Measurements from ENCODE around the gene SFRP5. TPM values are rescaled to one million over a fixed set of nuclear protein-coding genes. Genes with fewer than 3 reads are reported as not detected.
A peak's percentile ranks its signal among the peaks of the same experiment; 100 is the strongest.

Gene SFRP5, protein sequence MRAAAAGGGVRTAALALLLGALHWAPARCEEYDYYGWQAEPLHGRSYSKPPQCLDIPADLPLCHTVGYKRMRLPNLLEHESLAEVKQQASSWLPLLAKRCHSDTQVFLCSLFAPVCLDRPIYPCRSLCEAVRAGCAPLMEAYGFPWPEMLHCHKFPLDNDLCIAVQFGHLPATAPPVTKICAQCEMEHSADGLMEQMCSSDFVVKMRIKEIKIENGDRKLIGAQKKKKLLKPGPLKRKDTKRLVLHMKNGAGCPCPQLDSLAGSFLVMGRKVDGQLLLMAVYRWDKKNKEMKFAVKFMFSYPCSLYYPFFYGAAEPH
- 10 to 100 TPM in 1 of 6 donors, 1 to 10 TPM in 4, under 1 TPM in 1; 0.69 to 14.9 (median 3.6) TPM for total RNA-seq

DNA sequence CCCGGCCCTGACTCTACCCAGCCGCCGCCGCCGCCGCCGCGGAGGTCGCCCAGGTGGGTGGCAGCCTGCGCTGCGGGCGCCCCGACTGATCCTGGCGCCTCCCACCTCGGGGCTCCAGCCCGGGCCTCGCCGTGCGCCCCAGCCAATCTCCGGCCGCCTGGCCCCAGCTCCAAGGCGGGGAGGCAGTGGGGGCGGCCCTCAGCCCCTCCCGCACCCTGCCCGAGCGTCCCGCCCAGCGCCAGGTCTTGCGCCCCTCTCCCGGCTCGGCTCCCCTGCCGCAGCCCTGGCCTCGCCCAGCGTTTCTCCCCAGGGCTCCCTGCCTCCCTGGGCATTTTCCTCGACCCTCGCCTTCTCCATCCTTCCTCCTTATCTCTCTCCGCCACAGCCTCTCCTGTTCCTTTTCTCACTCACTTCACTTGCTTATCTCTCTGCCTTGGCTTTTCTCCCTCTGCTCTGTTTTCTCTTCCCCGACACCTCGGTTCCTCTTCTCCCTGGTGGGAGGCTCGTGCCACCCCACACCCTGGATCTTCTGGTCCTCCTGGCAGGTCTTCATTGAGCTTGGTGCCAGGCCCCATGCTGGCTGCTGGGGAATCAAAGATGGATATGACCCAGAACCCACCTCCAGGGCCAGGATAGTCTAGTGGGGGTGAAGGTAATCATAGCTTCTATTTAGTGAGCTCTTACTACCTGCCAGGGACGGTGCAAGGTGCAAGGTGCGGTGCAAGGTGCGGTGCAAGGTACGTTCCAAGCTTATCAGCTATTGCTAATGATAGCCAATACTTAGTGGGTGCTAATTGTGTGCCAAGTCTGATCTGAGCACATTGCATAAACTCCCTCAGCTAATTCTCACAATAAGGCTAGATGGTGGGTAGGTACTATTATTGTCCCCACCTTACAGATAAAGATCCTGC is at the start of gene SFRP5:
Gene SFRP5 (minus strand): TSS at position 87 of the 911 bp plus-strand sequence. CDS start 166 bp downstream, outside the sequence.
- DNase-seq (peak in 1 of 2 donors; percentile 81), ATAC-seq (ENCODE audit: low FRiP score in 2 of 2) (no peak)
- 19 to 21% methylated on average over 18 to 29 of the region's 44 CpGs for WGBS, 2 donors
- no peaks in the 10 kb centered on the region for H3K36me3 ChIP-seq
- H3K4me1 ChIP-seq, result peaks cover 7 to 18% (median 11%) of the 10 kb centered on the region in 4 donors
- H3K27ac ChIP-seq, result no peak within 1 kb of the TSS
- peak within 1 kb of the TSS in 3 of 4 donors; percentile 25 to 44 (median 39) for H3K4me3 ChIP-seq
- peaks cover 0 to 14% (median 5%) of the 10 kb centered on the region in 4 donors for H3K27me3 ChIP-seq
- TF ChIP-seq POLR2AphosphoS5 (IDR thresholded peaks at IDR 0.05), result no peak
- TF ChIP-seq, protein P1, sequence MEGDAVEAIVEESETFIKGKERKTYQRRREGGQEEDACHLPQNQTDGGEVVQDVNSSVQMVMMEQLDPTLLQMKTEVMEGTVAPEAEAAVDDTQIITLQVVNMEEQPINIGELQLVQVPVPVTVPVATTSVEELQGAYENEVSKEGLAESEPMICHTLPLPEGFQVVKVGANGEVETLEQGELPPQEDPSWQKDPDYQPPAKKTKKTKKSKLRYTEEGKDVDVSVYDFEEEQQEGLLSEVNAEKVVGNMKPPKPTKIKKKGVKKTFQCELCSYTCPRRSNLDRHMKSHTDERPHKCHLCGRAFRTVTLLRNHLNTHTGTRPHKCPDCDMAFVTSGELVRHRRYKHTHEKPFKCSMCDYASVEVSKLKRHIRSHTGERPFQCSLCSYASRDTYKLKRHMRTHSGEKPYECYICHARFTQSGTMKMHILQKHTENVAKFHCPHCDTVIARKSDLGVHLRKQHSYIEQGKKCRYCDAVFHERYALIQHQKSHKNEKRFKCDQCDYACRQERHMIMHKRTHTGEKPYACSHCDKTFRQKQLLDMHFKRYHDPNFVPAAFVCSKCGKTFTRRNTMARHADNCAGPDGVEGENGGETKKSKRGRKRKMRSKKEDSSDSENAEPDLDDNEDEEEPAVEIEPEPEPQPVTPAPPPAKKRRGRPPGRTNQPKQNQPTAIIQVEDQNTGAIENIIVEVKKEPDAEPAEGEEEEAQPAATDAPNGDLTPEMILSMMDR (IDR thresholded peaks at IDR 0.05), result no peak
- TF ChIP-seq POLR2A (IDR thresholded peaks at IDR 0.05), result no peak
- TF ChIP-seq EP300 (IDR thresholded peaks at IDR 0.05), result no peak
- no peaks in the 10 kb centered on the region for H3K9me3 ChIP-seq

DNA sequence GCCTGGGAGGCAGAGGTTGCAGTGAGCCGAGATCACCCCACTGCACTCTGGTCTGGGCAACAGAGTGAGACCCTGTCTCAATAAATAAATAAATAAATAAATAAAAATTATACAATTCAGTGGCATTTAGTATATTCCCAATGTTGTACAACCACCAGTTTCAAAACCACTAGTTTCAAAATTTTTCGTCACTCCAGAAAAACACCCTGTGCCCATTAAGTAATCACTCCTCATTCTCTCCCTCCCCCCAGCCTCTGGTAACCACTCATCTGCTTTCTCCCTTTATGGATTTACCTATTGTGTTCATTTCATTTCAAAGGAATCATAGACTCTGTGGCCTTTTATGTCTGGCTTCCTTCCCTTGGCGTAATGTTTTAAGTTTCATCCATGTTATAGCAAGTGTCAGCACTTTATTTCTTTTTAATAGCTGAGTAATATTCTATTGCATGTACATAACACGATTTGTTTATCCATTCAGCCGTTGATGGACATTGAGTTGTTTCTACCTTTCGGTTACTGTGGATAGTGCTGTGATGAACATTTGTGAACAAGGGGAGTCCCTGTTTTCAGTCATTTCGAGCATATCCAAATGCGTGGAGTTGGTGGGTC is 48.4 kb upstream of the SFRP5 start:
- TF ChIP-seq, protein P1 (IDR thresholded peaks at IDR 0.05), result no peak
- TF ChIP-seq POLR2A (IDR thresholded peaks at IDR 0.05), result no peak
- no peak for TF ChIP-seq POLR2AphosphoS5 (IDR thresholded peaks at IDR 0.05)
- no peak for TF ChIP-seq EP300 (IDR thresholded peaks at IDR 0.05)
- DNase-seq (no peak), ATAC-seq (ENCODE audit: low FRiP score in 2 of 2) (no peak)
- H3K36me3 ChIP-seq, result no peaks in the 10 kb centered on the region
- H3K27ac ChIP-seq, result no peak overlapping the region
- no peak overlapping the region for H3K4me3 ChIP-seq
- H3K4me1 ChIP-seq, result no peaks in the 10 kb centered on the region
- 91% methylated on average over 8 of the region's 8 CpGs for WGBS, 2 donors
- H3K9me3 ChIP-seq, result no peaks in the 10 kb centered on the region
- no peaks in the 10 kb centered on the region for H3K27me3 ChIP-seq

DNA sequence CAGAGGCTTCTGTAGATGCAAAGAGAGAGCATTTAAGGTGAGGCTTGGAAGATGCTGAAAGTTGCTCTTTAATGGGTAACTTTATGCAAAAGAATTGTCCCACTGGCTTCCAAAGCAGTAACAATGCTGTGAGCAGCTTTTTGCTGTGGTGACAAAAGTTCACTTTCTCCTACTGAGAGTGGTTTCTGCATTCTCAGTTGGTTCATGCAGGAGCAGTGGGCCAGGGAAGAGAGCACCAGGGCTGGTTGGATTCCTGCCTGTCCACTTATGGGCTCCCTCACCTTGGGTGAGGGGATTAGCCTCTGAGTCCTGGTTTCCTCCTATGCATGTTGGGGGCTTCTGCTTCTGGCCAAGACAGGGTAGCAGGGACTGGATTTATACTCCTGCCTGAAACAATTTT is 46.8 kb upstream of the SFRP5 start:
- H3K27ac ChIP-seq, result no peak overlapping the region
- H3K4me1 ChIP-seq, result no peaks in the 10 kb centered on the region
- ATAC-seq (ENCODE audit: low FRiP score in 2 of 2) (no peak), DNase-seq (no peak)
- no peak for TF ChIP-seq EP300 (IDR thresholded peaks at IDR 0.05)
- TF ChIP-seq, protein P1 (IDR thresholded peaks at IDR 0.05), result no peak
- no peak for TF ChIP-seq POLR2AphosphoS5 (IDR thresholded peaks at IDR 0.05)
- TF ChIP-seq POLR2A (IDR thresholded peaks at IDR 0.05), result no peak
- no peaks in the 10 kb centered on the region for H3K36me3 ChIP-seq
- no peak overlapping the region for H3K4me3 ChIP-seq
- no peaks in the 10 kb centered on the region for H3K27me3 ChIP-seq
- no peaks in the 10 kb centered on the region for H3K9me3 ChIP-seq

DNA sequence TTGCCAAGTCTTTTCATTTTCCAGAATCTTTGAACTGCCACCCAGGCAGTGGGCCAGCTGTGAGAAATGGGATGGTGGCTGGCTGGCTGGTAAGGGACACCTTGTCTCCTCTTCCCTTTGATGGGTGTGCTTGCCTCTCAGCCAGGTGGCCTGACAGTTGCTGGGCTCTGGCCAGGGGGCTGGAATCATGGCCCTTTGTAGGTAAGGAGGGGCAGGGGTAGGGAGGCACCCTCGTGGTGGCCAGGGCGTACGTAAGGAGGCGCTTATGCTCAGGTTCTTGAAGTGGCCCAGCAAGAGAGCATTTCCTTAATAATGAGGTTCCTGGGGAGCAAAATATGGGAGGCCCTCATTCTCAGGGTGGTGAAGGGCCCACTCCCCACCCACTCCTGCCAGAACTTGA is 44.8 kb upstream of the SFRP5 start:
- WGBS, 2 donors, result 71 to 90% methylated on average over 2 to 4 of the region's 4 CpGs
- no peaks in the 10 kb centered on the region for H3K4me1 ChIP-seq
- TF ChIP-seq POLR2A (IDR thresholded peaks at IDR 0.05) (no peak), EP300 (IDR thresholded peaks at IDR 0.05) (no peak), POLR2AphosphoS5 (IDR thresholded peaks at IDR 0.05) (no peak)
- TF ChIP-seq, protein P1 (IDR thresholded peaks at IDR 0.05), result no peak
- H3K9me3 ChIP-seq, result no peaks in the 10 kb centered on the region
- DNase-seq, result no peak
- H3K27me3 ChIP-seq, result no peaks in the 10 kb centered on the region
- no peak overlapping the region for H3K4me3 ChIP-seq
- H3K36me3 ChIP-seq, result no peaks in the 10 kb centered on the region
- no peak for ATAC-seq (ENCODE audit: low FRiP score in 2 of 2)
- H3K27ac ChIP-seq, result no peak overlapping the region

Data from upper lobe of left lung (tissue), 6 donors.